GM19240 (cell line): ENCODE results near the gene TMEM175.

Experiments used
- DNase-seq: peaks from one replicate; pipeline ENCODE4 v3.0.0; 2011; ENCODE audit warnings: low spot score; ENCODE audit not compliant: insufficient read length

Gene TMEM175

DNA sequence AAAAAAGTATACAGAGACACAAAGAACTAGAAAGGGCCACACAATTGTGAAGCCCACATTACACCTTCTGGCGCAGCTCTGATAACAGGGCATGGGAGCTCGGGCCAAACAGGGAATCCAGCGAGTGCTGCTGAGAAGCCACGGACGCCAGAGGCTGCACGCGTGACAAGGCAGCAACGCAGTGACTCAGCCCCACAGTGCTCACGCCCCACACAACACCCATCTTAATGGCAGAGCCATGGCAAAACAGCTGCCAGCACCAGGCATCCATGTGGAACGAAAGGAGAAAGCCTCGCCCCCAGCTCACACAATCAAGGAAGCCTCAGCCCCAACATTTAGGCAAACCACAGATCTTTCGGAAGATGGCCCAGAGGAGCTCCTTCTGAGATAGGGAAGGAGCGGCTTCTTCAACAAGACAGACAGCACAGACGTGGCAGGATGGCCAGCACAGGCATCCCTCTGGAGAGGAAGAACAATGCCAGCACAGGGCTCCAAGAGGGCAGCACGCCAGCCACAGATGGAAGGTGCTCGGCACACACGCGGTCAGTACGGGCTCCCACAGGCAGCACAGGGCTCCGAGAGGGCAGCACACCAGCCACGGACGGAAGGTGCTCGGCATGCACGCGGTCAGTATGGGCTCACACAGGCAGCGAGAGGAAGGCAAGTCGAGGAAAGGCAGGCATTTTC, 33.2 kb upstream of the TMEM175 start:
- DNase-seq = no peak

GRCh38 chr4:899556-899906, 32.7 kb upstream of the TMEM175 start:
- DNase-seq = no peak

- no peak for DNase-seq
These were observed 32.2 kb upstream of the TMEM175 start for GRCh38 chr4:900073-900472.

DNA sequence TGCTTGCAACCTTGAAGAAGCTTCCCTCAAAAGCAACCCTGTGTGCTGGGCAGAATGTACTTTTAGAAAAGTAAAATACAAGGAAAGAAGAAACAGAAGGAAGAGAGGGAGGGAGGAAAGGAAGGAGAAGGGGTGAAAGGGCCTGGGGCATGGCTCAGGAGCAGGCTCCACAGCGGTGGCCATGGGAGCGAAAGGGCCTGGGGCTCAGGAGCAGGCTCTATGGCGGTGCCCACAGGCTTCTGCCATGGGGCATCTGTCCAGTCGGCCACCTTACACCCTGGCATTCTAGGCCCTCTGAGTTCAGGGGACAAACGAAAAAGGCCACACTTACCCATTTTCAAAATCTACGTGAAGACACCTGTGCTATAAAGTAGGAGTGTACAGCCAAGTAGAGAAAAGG, 31.5 kb upstream of the TMEM175 start:
- DNase-seq = no peak

- no peak for DNase-seq
These were observed 30.9 kb upstream of the TMEM175 start for GRCh38 chr4:901192-901910.

DNA sequence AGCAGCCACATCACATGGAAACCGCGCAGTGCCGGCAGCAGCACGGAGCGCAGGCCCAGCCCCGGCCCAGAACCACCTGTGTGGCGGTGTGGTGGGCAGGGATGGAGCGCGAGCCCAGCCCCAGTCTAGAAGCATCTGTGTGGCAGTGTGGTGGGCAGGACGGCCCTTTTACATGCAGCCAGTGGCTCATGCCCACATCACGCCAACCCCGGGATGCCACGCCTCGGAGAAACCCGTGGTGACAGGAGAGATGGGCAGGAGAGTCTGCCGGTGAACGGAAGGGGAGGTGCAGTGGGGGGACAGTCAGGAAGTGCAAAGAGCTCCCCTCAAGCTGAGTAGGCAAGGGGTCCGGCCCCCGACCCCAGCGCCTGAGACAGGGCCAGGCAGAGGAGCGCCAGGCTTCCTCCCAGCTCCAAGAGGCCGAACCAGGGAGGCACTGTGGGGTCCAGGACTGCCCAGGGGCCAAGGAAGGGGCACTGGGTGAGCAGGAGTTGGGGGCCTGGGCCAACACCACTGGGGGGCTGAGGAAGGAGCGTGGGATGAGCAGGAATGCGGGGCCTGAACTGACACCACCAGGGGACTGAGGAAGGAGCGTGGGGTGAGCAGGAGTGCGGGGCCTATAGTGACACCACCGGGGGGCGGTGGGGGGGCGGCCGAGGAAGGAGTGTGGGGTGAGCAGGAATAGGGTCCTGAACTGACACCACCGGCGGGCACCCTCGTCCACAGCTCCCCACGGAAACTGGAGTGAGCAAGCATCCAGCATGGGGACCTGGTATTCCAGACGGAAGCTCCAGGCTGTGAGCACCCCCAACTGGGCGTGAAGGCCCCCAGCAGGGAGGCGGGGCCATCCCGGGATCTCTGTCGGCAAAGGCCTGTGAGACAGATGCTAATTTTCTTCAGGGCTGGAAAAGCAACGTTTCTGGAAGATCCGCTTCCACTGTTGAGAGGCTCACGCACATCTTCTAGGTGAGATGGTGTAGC, 28.9 kb upstream of the TMEM175 start:
- no peak for DNase-seq

DNA sequence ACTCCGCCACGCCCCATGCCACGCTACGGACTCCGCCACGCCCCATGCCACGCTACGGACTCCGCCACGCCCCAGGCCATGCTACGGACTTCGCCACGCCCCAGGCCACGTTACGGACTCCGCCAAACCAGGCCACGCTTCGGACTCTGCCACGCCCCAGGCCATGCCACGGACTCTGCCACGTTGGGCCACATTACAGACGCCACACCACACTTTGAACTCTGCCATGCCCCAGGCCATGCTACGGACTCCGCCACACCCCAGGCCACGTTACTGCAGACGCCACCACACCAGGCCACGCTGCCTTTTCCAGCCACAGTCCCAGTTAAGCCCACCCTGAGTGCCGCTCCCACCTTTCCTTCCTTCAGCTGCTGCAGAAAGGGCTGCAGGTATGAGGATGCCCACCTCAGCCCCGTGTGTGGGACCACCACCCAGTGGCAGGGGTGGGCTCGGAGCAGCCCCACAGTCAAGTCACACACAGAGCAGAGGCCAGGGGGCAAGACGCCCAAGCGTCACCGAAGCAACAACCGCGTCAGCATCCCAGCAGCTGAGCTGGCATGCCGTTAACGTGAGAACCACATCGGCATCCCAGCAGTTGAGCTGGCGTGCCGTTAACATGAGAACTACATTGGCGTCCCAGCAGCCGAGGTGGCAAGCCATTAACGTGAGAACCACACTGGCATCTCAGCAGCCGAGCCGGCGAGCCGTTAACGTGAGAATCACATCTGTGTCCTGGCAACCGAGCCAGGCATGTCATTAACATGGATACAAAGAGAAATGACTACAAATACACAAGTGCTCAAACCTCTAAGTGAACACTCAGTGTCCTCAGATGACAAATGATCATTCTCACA, 26.5 kb upstream of the TMEM175 start:
- DNase-seq = no peak

GRCh38 chr4:906339-907102, 25.7 kb upstream of the TMEM175 start:
- DNase-seq = no peak

DNA sequence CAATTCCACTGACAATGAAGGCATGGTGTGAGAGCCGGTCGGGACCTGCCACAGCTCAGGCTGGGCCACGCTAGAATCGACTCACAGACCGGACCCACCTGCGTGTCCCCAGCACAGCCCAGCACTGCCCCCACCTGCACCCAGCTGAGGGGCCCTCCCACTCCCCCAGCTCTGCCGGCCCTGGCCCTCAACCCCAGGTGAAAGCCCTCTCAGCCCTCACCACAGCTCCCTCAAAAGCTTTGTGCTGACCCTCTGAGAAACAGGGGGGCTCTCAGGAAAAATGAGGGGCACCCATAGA, 25.2 kb upstream of the TMEM175 start:
- no peak for DNase-seq

DNA sequence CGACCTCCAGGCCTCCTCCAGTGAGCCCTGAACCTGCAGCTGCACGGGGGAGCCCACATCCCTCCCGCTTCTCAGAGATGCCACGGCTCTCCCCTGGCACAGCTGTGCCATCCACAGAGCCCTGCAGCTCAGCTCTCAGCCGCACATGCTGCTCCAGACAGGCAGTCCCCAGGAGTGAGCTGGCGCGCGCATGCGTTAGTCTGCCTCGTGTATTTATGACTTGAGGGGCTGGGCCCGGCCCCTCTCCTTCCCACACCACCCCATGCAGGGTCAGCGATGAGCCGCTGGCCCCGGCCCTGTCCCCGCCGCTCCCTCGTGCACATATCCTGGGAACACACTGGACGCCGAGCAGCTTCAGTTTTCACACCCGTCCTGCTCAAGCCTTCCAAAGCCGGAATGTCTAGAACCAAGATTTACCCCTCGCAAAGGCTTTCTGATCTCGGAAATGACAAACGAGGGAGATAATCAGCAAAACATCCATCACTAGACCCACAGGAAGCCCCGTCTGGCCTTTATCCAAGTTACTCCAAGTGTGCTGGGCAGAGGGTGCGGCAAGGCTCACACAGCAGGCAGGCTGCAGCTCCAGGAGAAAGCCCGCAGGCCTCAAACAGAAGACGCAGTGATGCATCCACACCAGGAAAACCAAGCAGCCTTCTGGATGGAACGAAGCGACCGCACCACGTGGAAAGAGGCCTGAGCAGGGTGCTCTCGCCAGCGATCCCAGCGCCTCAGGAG, 24.4 kb upstream of the TMEM175 start:
- DNase-seq = no peak

GRCh38 chr4:909131-909571, 23.1 kb upstream of the TMEM175 start:
- no peak for DNase-seq

DNA sequence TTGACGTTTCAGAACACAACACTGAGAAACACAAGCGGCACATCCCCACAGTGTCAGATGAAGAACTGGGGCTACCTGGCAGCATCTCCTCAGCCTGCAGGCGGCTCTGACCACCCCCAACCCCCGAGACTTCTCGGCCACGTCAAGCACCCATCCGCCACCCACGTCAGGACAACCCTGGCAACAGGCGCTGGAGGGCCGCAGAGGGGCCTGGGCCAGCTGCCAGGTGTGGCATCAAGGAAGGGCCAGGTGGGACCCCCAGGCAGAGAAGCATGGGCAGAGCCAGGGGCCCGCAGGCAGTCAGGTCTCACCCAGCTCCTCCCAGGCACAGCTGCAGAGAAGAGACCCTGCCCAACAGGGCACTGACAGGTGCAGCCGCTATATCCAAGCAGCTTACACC, 22.4 kb upstream of the TMEM175 start:
- DNase-seq = no peak

- DNase-seq = no peak
These were observed 21.7 kb upstream of the TMEM175 start for GRCh38 chr4:910366-911091.

DNA sequence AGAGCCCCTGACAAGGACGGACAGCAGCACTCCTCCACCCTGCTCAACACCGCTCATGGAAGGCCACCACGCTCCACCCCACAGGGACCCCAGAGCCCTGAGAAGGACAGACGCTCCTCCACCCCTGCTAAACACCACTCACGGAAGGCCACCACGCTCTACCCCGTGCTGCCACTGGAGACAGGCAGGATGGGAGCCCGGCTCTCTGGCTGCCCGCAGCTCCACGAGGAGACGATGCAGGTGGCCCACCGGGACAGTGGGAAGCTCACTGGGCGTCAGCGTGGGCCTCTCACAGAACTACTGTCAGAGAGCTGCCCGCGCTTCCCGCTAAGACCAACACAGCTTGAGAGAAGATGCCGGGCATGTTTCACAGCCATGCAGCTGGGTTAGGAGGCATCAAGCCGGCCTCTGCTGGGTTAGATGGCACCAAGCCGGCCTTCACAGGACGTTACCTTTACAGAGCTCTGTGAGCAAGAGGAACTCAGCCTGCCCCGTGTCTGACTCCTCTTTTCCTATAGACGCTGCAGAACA, 21.0 kb upstream of the TMEM175 start:
- no peak for DNase-seq

DNA sequence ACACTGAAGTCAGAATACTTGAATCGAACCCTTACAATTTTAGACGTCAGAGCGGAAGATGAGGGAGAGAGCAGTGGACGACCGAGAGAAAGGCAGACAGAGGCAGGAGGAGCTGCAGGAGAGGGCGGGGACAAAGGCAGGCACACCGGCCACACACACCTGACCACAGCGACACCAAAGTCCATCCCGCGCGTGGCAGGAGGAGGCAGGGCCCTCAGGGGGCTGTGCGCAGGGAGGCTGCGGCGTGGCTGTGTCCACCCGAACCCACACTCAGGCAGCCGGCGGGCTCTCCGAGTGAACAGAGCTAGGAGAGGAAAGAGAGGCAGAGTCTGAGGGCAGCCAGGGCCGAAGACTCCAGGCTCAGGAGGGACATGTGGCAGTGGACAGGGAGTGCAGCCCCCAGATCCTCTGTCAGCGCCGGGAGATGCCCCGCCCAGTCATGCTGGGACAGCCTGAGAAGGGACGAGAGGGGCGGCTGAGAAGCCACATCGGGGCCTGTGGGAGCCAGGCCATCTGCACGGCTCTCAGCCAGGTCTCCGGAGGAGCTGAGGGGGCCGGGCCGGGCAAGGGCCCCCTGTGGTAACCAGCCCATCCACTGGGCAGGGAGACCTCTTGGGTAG, 20.3 kb upstream of the TMEM175 start:
- no peak for DNase-seq

GRCh38 chr4:912548-913279, 19.5 kb upstream of the TMEM175 start:
- no peak for DNase-seq

- no peak for DNase-seq
These were observed 19.0 kb upstream of the TMEM175 start for GRCh38 chr4:913280-913618.

- no peak for DNase-seq
These were observed 17.7 kb upstream of the TMEM175 start for GRCh38 chr4:914531-914930.
